GM12891 (cell line): ENCODE data around the gene ACSL5.

Experiments
- POLR2A ChIP-seq: IDR thresholded peaks from 2 replicates; pipeline ENCODE4 v1.6.1; 2011; ENCODE audit warnings: low read depth, low read length, control low read depth
- POLR2AphosphoS5 ChIP-seq: IDR thresholded peaks from 2 replicates; pipeline ENCODE4 v1.6.1; 2011; ENCODE audit warnings: low read depth, low read length, control low read depth
- SPI1 ChIP-seq: IDR thresholded peaks from 2 replicates; pipeline ENCODE4 v1.6.1; 2011; ENCODE audit warnings: low read depth, low read length, control low read depth

- TF ChIP-seq POLR2AphosphoS5 (no peak), SPI1 (no peak), POLR2A (no peak)
Observed at GRCh38 chr10:112347709-112348671, 25.9 kb upstream of the ACSL5 start.
